ENCODE measurements around the gene COPE. TPM values are rescaled to one million over a fixed set of nuclear protein-coding genes. Genes with fewer than 3 reads are reported as not detected.

COPE gene
- total and polyA plus RNA-seq, 2 of the 8 experiments (the other 6 are each of a cell fraction or from before 2014, with no cell fraction given) = 178 to 356 TPM

- TF ChIP-seq EP300 (IDR thresholded peaks at IDR 0.05; ENCODE audit: borderline replicate concordance in 1 of 2, low read depth in 2 of 2, low read length in 2 of 2) (peak in 1 of 2 experiments; percentile 85; a peak in 1 of 3 replicates), MAFK (IDR thresholded peaks at IDR 0.05; ENCODE audit: low read depth, low read length) (no peak), CHD2 (IDR thresholded peaks at IDR 0.05; ENCODE audit: low read length) (no peak), POLR2AphosphoS5 (IDR thresholded peaks at IDR 0.05; ENCODE audit: low read depth, low read length) (no peak), TAF7 (optimal IDR thresholded peaks at IDR 0.05; ENCODE audit: borderline replicate concordance, low read depth, low read length) (no peak), EGR1 (IDR thresholded peaks at IDR 0.05; ENCODE audit: borderline replicate concordance, low read depth, low read length) (no peak), RBBP5 (IDR thresholded peaks at IDR 0.05; ENCODE audit: borderline replicate concordance, low read depth, low read length) (no peak), ASH2L (IDR thresholded peaks at IDR 0.05; ENCODE audit: low read length) (peak; percentile 56), BACH1 (IDR thresholded peaks at IDR 0.05; ENCODE audit: low read length) (no peak), RNF2 (IDR thresholded peaks at IDR 0.05; ENCODE audit: borderline replicate concordance, low read depth, low read length, missing control alignments, poor library complexity, severe bottlenecking) (no peak)
- TF ChIP-seq, protein P1, sequence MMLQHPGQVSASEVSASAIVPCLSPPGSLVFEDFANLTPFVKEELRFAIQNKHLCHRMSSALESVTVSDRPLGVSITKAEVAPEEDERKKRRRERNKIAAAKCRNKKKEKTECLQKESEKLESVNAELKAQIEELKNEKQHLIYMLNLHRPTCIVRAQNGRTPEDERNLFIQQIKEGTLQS (IDR thresholded peaks at IDR 0.05; ENCODE audit: insufficient read depth, low read depth, low read length) = no peak
These were observed 21.0 kb upstream of the COPE start (continued) for GRCh38 chr19:18939922-18940768.
